ENCODE data around the gene GFOD2.

Gene GFOD2

DNA sequence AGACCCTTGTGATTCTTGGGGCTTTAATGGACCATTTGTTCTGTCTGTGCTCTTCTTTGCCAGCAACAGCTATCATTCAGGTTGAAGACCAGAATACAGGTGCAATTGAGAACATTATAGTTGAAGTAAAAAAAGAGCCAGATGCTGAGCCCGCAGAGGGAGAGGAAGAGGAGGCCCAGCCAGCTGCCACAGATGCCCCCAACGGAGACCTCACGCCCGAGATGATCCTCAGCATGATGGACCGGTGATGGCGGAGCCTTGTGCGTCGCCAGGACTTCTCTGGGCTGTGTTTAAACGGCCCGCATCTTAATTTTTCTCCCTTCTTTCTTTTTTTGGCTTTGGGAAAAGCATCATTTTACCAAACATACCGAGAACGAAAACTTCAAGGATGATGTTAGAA, 81.5 kb downstream of the GFOD2 start:
- no peak for DNase-seq (ENCODE audit: low read depth)

DNA sequence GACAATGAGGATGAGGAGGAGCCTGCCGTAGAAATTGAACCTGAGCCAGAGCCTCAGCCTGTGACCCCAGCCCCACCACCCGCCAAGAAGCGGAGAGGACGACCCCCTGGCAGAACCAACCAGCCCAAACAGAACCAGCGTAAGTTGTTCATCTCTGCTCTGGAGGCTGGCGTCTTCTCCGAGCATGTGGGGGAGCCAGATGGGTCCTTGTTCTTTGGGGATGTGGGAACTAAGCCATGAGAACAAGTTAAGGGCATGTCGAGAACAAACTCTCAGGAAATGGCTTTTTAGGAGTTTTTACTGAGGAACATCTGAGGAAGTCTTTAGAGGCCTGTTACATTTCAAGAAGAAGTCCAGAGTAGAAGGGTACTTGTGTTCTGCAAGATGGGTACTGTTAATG, 82.4 kb downstream of the GFOD2 start:
- no peak for DNase-seq (ENCODE audit: low read depth)

DNA sequence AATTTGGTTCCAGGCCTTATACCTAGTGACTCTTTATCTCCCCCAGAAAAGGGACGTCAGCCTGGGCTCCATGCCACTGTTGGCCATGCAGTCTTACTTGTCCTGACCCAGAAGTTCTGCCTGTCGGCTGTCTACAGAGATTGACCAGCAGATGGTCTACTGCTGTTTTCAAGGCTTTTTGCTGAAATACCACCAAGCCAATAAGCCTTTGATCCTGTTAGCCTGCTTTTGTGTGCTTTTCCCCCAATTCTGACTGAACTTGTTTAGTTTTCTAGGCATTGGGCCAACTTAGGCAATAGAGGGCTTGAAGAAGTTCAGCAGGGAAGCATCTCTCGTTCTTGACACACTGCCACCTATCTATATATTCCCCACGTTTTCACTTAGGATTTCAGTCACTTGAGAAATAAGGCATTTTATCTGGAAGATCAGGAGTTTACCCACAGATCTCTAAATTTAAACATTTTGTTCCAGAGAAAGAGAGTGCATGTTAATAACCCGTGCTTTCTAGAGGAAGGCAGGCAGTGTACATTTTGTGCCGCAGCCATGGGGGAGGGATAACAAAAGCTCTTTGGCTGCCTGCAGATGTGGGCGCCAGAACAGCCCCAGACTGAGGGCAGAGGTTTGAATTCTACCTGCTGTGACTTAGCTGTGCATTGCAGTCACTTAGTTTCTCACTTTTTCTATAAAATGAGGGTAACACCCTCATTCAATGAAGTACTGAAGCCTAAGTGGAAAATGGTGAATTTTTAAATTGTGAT, 86.5 kb downstream of the GFOD2 start:
- peak; percentile 84 for DNase-seq (ENCODE audit: low read depth)

DNA sequence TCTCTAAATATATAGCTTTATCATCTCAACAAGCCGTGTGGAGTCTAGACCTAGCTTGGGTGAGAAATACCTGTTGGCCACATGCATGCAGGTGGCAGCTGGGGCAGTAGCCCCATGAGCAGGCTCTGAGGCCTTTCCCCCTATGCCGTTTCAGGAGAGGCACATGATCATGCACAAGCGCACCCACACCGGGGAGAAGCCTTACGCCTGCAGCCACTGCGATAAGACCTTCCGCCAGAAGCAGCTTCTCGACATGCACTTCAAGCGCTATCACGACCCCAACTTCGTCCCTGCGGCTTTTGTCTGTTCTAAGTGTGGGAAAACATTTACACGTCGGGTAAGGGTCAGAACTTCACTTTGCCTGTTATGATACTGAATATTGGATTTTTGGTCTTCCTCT, 90.9 kb downstream of the GFOD2 start:
- DNase-seq (ENCODE audit: low read depth): no peak
